GM13977 (cell line): ENCODE measurements around the gene LMO4.

Source experiments
- DNase-seq: peaks from one replicate; pipeline ENCODE4 v3.0.0; 2012; ENCODE audit warnings: low spot score
- CTCF ChIP-seq: IDR thresholded peaks from 2 replicates; pipeline ENCODE4 v1.5.1; 2012; ENCODE audit warnings: mild to moderate bottlenecking, control low read depth; ENCODE audit not compliant: insufficient read depth; ENCODE audit errors: extremely low read depth, missing control alignments
- in situ Hi-C: fragments of 300-500 bp; cut with MboI; formaldehyde crosslinking; loops from one replicate; pipeline ENCODE4 v1.12.0; 2022; ENCODE audit warnings: low sequenced_read_pairs, low pct_unique_long_range_greater_than_20kb, mixed read lengths, inconsistent platforms; ENCODE audit not compliant: unreplicated experiment

LMO4 gene, protein sequence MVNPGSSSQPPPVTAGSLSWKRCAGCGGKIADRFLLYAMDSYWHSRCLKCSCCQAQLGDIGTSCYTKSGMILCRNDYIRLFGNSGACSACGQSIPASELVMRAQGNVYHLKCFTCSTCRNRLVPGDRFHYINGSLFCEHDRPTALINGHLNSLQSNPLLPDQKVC

DNA sequence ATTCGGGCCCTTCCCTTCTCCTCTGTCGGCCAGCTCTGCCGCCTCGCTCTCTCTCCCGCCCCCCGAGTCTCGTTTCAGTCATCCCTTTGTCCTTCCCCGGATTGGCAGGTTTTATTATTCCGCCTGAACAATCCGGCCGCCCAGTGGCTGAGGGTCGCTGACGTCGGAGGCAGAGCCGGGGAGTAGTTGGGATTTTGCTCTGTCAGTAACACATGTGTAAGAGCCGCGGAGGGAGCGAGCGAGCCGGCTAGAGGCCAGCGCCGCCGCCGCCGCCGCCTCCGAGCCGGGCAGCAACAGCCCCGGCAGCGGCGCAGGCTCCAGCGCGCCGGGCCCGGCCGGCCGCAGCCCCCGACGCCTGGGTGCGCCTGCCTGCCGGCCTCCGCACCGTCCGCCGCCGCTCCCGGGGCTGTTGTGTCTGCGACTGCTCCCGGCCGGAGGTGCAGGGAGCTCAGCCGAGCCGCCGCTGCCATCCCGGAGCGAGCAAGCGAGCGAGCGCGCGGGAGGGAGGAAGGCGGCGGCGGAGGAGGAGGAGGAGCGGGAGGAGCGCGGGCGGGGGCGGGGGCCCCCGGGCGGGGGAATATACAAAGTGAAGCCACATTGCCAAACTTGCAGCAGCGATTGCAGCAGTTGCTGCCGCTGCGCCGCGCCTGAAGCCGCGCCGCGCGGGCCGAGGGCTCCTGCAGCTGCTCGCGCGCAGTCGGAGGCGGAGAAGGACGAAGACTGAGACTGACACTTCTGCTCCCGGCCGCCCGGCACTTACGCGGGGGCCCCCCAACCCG lies at the start of gene LMO4:
TSS of gene LMO4 (plus strand) at position 609 of the 779 bp plus-strand sequence. CDS start 3,136 bp downstream, outside the sequence.
- DNase-seq = peak; percentile 94

GRCh38 chr1:87279536-87279875 lies 49.2 kb upstream of the LMO4 start:
- in situ Hi-C loops = no loop called here
- TF ChIP-seq CTCF = no peak
- DNase-seq = no peak

More for the DNA sequence above, at the start of gene LMO4:
- TF ChIP-seq CTCF = no peak
- in situ Hi-C loops = loop anchor here (25.0 kb wide), 2 partner anchors 109 to 634 kb away; no protein-coding TSS in a partner anchor

- in situ Hi-C loops = no loop called here
- peak; percentile 22 for TF ChIP-seq CTCF
- peak; percentile 17 for DNase-seq
Measured at GRCh38 chr1:87279966-87280535, 48.6 kb upstream of the LMO4 start.

DNA sequence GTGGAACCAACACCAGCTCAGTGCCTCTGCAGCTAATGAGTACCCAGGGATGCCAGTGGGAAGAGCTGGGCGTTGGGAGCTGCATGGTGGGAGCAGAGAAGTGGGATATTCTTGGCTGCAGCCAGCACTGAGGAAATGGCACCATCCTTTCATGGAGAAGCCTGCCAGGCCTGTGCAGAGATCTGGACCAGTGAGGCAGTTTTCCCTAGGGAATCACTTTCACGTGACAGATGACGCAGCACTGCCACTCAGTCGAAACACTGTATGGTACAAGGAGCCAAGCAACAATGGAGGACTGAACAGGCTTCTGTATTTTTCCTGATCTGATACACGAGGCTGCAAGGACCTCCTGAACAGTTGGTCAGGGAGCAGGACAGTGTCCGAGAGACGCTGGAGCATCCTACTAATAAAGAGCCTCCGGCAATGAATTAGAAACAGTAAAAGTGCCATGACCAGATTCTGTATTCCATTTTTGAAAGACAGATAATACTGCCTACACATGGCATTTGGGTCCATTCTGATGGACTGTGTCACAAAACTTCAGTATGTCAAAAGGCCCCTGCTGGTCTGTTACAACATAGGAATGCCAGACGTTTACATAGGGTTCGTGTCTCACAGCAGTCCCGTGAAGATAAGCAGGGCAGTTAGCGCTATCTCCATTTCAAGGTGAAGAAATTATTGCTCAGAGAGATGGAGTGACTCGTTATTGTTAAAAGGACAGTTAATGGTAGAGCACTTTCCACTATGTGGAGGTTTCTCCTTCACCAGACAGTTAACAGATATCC lies 44.0 kb upstream of the LMO4 start:
- DNase-seq = no peak
- in situ Hi-C loops = no loop called here
- no peak for TF ChIP-seq CTCF

DNA sequence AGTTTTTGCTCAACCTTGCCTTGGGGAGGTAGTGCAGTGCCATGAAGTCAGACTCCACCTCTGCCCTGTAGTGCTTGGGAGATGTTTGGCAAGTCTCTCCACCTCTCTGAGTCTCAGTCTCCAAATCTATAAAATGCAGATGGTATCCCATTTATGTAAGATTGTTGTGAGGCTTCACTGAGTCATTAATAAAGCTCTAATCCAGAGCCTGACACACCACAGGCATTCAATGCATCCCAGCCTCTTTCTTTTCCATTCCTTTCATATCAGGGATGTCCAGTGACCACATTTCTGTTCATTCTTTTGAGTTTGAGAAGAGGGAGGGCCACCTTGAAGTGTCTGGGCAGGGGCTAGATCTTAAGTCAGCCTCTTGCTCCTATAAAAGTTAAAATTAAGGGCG lies 37.6 kb upstream of the LMO4 start:
- in situ Hi-C loops = no loop called here
- DNase-seq = no peak
- TF ChIP-seq CTCF = no peak

DNA sequence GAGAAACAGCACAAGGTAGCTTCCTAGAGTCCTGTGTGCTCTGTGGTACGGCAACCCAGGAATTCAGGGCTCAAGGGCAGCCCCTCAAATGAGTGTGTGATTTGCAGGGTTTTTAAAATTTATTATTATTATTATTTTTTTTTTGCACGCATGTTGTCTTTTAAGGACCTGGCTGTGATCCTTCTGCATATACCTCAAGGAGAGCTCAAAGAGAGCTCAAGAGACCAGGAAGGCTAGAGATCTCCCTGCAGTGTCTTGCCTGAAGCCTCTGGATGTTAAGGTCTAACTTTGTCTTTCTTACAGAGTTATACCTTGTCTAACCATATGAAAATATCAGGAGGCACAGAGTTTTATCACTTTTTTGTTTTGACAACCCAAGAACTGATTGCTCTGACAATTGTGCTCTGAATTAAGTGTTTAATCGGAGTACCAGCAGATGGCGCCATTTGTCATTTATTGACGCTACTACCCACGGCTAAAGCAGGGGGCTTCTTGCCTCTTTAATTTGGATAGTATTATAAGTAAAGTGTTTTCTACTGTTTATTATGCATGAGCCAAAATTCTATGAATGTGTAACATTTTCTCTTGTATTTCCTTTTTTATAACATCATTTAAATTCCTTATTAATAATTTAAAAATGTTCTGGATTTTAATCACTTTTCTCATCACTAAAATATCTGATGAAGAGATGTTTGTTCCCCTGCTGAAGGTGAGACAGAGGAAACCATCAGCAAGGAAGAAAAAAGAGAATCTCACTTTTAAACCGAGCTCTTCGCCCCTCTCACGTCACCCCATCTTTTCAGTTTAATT lies 35.8 kb upstream of the LMO4 start:
- peak; percentile 69 for TF ChIP-seq CTCF
- in situ Hi-C loops = no loop called here
- DNase-seq = peak; percentile 52
